Liver (tissue), 3 donors: ENCODE measurements around the gene ATP2B2.

ENCODE experiments used
- EGR1 ChIP-seq, 2 donors: IDR thresholded peaks; 2 replicates each; pipeline ENCODE4 v1.6.1; 2016 to 2018; ENCODE audit warnings: antibody characterized with exemption in 2 of 2, low read depth in 2 of 2
- FOXA1 ChIP-seq: IDR thresholded peaks from 2 replicates; pipeline ENCODE4 v1.6.1; 2016; ENCODE audit warnings: antibody characterized with exemption
- GABPA ChIP-seq, 2 donors: IDR thresholded peaks in 1 of 2; conservative IDR thresholded peaks in 1 of 2; 2 replicates each; pipeline ENCODE4 v1.6.1; 2016; ENCODE audit warnings: antibody characterized with exemption in 2 of 2, mild to moderate bottlenecking in 1 of 2, moderate library complexity in 1 of 2
- HNF4G ChIP-seq: IDR thresholded peaks from 2 replicates; pipeline ENCODE4 v1.6.1; 2016; ENCODE audit warnings: antibody characterized with exemption
- JUND ChIP-seq, 2 donors: IDR thresholded peaks; 2 replicates each; pipeline ENCODE4 v1.6.1; 2016; ENCODE audit warnings: antibody characterized with exemption in 2 of 2
- RAD21 ChIP-seq, 2 donors: IDR thresholded peaks; 2 replicates each; pipeline ENCODE4 v1.6.1; 2016; ENCODE audit warnings: antibody characterized with exemption in 2 of 2, mild to moderate bottlenecking in 2 of 2
- TAF1 ChIP-seq: conservative IDR thresholded peaks from 2 replicates; pipeline ENCODE4 v1.6.1; 2016; ENCODE audit warnings: antibody characterized with exemption, mild to moderate bottlenecking
- YY1 ChIP-seq: IDR thresholded peaks from 2 replicates; pipeline ENCODE4 v1.6.1; 2016; ENCODE audit warnings: antibody characterized with exemption, mild to moderate bottlenecking
- TF ChIP-seq, protein P1 (sequence below): fragments of 150-350 bp; IDR thresholded peaks from 2 replicates; pipeline ENCODE4 v1.5.1; 2017; ENCODE audit warnings: improper control_type of control experiment, low read depth, low read length; ENCODE audit not compliant: missing input control
- TF ChIP-seq, protein P2 (sequence below): IDR thresholded peaks from 2 replicates; pipeline ENCODE4 v1.6.1; 2016; ENCODE audit warnings: antibody characterized with exemption
- TF ChIP-seq, protein P3 (sequence below): IDR thresholded peaks from 2 replicates; pipeline ENCODE4 v1.6.1; 2016; ENCODE audit warnings: antibody characterized with exemption, mild to moderate bottlenecking
- TF ChIP-seq, protein P4 (sequence below): IDR thresholded peaks from 2 replicates; pipeline ENCODE4 v1.6.1; 2016; ENCODE audit warnings: antibody characterized with exemption
- TF ChIP-seq, protein P5 (sequence below): IDR thresholded peaks from 2 replicates; pipeline ENCODE4 v1.6.1; 2016; ENCODE audit warnings: antibody characterized with exemption
- donor health status: healthy.
- donor health status: healthy.

DNA sequence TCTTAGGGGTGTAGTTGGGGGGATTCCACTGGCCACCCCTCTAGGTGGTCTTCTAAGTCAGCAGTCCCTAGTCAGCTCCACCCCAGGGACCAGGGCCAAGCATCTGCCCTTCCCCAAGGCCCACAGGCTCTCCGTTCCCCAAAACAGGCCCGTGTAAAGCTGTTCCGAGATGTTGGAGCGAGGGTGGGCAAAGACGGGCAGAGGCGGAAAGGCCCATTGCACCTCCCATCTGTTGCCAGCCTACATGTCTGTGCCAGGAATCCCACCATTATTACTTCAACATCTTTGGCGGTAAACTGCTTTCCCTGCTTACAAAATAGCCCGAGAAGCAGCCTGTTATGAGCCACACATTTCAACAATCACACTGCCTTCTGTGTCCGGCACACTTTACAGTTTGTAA, 1.9 kb upstream of the ATP2B2 start:
- TF ChIP-seq, protein P1, sequence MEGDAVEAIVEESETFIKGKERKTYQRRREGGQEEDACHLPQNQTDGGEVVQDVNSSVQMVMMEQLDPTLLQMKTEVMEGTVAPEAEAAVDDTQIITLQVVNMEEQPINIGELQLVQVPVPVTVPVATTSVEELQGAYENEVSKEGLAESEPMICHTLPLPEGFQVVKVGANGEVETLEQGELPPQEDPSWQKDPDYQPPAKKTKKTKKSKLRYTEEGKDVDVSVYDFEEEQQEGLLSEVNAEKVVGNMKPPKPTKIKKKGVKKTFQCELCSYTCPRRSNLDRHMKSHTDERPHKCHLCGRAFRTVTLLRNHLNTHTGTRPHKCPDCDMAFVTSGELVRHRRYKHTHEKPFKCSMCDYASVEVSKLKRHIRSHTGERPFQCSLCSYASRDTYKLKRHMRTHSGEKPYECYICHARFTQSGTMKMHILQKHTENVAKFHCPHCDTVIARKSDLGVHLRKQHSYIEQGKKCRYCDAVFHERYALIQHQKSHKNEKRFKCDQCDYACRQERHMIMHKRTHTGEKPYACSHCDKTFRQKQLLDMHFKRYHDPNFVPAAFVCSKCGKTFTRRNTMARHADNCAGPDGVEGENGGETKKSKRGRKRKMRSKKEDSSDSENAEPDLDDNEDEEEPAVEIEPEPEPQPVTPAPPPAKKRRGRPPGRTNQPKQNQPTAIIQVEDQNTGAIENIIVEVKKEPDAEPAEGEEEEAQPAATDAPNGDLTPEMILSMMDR, result no peak
- no peak for TF ChIP-seq RAD21 (IDR thresholded peaks at IDR 0.05)
- TF ChIP-seq, protein P2, sequence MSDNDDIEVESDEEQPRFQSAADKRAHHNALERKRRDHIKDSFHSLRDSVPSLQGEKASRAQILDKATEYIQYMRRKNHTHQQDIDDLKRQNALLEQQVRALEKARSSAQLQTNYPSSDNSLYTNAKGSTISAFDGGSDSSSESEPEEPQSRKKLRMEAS, result no peak
- TF ChIP-seq GABPA (IDR thresholded peaks at IDR 0.05 in 1 of 2, conservative IDR thresholded peaks at IDR 0.05 in 1 of 2), result no peak
- TF ChIP-seq FOXA1, result no peak
- TF ChIP-seq, protein P3, sequence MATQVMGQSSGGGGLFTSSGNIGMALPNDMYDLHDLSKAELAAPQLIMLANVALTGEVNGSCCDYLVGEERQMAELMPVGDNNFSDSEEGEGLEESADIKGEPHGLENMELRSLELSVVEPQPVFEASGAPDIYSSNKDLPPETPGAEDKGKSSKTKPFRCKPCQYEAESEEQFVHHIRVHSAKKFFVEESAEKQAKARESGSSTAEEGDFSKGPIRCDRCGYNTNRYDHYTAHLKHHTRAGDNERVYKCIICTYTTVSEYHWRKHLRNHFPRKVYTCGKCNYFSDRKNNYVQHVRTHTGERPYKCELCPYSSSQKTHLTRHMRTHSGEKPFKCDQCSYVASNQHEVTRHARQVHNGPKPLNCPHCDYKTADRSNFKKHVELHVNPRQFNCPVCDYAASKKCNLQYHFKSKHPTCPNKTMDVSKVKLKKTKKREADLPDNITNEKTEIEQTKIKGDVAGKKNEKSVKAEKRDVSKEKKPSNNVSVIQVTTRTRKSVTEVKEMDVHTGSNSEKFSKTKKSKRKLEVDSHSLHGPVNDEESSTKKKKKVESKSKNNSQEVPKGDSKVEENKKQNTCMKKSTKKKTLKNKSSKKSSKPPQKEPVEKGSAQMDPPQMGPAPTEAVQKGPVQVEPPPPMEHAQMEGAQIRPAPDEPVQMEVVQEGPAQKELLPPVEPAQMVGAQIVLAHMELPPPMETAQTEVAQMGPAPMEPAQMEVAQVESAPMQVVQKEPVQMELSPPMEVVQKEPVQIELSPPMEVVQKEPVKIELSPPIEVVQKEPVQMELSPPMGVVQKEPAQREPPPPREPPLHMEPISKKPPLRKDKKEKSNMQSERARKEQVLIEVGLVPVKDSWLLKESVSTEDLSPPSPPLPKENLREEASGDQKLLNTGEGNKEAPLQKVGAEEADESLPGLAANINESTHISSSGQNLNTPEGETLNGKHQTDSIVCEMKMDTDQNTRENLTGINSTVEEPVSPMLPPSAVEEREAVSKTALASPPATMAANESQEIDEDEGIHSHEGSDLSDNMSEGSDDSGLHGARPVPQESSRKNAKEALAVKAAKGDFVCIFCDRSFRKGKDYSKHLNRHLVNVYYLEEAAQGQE, result no peak
- no peak for TF ChIP-seq YY1
- TF ChIP-seq HNF4G, result no peak
- TF ChIP-seq EGR1 (IDR thresholded peaks at IDR 0.05; ENCODE audit: low read depth in 2 of 2), result no peak
- no peak for TF ChIP-seq TAF1
- TF ChIP-seq, protein P4, sequence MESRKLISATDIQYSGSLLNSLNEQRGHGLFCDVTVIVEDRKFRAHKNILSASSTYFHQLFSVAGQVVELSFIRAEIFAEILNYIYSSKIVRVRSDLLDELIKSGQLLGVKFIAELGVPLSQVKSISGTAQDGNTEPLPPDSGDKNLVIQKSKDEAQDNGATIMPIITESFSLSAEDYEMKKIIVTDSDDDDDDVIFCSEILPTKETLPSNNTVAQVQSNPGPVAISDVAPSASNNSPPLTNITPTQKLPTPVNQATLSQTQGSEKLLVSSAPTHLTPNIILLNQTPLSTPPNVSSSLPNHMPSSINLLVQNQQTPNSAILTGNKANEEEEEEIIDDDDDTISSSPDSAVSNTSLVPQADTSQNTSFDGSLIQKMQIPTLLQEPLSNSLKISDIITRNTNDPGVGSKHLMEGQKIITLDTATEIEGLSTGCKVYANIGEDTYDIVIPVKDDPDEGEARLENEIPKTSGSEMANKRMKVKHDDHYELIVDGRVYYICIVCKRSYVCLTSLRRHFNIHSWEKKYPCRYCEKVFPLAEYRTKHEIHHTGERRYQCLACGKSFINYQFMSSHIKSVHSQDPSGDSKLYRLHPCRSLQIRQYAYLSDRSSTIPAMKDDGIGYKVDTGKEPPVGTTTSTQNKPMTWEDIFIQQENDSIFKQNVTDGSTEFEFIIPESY, result no peak
- no peak for TF ChIP-seq JUND (IDR thresholded peaks at IDR 0.05)
- TF ChIP-seq, protein P5, sequence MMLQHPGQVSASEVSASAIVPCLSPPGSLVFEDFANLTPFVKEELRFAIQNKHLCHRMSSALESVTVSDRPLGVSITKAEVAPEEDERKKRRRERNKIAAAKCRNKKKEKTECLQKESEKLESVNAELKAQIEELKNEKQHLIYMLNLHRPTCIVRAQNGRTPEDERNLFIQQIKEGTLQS, result no peak
